ENCODE measurements around the gene OR10A4. TPM values are rescaled to one million over a fixed set of nuclear protein-coding genes. Genes with fewer than 3 reads are reported as not detected.

The OR10A4 gene
- total and polyA plus RNA-seq, 3 experiments from 2014 or later: not detected

GRCh38 chr11:6926208-6927029, 50.0 kb downstream of the OR10A4 start, which contains the start of gene ZNF215:
TSS of gene ZNF215 (plus strand) at chr11:6926426. CDS start at chr11:6932273, 5,847 bp downstream.
- H3K36me3 Mint-ChIP-seq: no peaks in the 10 kb centered on the region
- ChIA-PET CTCF (no interaction called here), POLR2A (no interaction called here)
- H3K4me3 Mint-ChIP-seq: peak within 1 kb of the TSS; percentile 29 to 83 (median 57)
- Histone ChIP-seq H3K4me1 (ENCODE audit: insufficient read depth, low read length) (no peaks in the 10 kb centered on the region), H3K4me3 (ENCODE audit: low read length) (peak within 1 kb of the TSS; percentile 48), H3K27ac (ENCODE audit: low read depth, low read length) (peak within 1 kb of the TSS; percentile 69), H3K36me3 (ENCODE audit: insufficient read depth, low read length) (no peaks in the 10 kb centered on the region), H3K27me3 (ENCODE audit: insufficient read depth, low read length, poor library complexity, severe bottlenecking) (peaks cover 13% of the 10 kb centered on the region), H3K9me3 (ENCODE audit: low read length) (no peaks in the 10 kb centered on the region)
- no peaks in the 10 kb centered on the region for H3K9me3 Mint-ChIP-seq
- H3K4me1 Mint-ChIP-seq: peaks cover 5 to 22% (median 16%) of the 10 kb centered on the region in 3 donors
- peak within 1 kb of the TSS in 3 of 8 donors; percentile 4 to 18 (median 4) for H3K27ac Mint-ChIP-seq
- peaks cover 33 to 56% of the 10 kb centered on the region in 2 donors for H3K27me3 Mint-ChIP-seq
- DNase-seq: peak in 1 of 5 donors; percentile 49

GRCh38 chr11:6927030-6927617, 50.7 kb downstream of the OR10A4 start:
- no peak for DNase-seq
- Mint-ChIP-seq H3K27me3 (peaks cover 28 to 53% of the 10 kb centered on the region in 2 donors), H3K36me3 (no peaks in the 10 kb centered on the region), H3K27ac (no peak overlapping the region), H3K9me3 (no peaks in the 10 kb centered on the region), H3K4me1 (peaks cover 5 to 22% (median 16%) of the 10 kb centered on the region in 3 donors), H3K4me3 (peak overlapping the region; percentile 19 to 83 (median 53))
- H3K9me3 ChIP-seq (ENCODE audit: low read length): no peaks in the 10 kb centered on the region
- H3K27me3 ChIP-seq (ENCODE audit: insufficient read depth, low read length, poor library complexity, severe bottlenecking): peaks cover 13% of the 10 kb centered on the region
- no peaks in the 10 kb centered on the region for H3K36me3 ChIP-seq (ENCODE audit: insufficient read depth, low read length)
- peak overlapping the region; percentile 69 for H3K27ac ChIP-seq (ENCODE audit: low read depth, low read length)
- POLR2A ChIA-PET: no interaction called here
- H3K4me3 ChIP-seq (ENCODE audit: low read length): peak overlapping the region; percentile 48
- H3K4me1 ChIP-seq (ENCODE audit: insufficient read depth, low read length): no peaks in the 10 kb centered on the region
- CTCF ChIA-PET: no interaction called here

Other genes starting within 250 kb of the OR10A4 start
- gene DCHS1, start 220.8 kb upstream of the OR10A4 start, total RNA-seq: under 1 TPM; 0.89 to 0.96 TPM
- 1.5 TPM for gene DCHS1, start 220.8 kb upstream of the OR10A4 start, polyA plus RNA-seq
- gene MRPL17, start 193.3 kb upstream of the OR10A4 start, total RNA-seq: 100 to 1,000 TPM; 124 to 129 TPM
- 24.3 TPM for gene MRPL17, start 193.3 kb upstream of the OR10A4 start, polyA plus RNA-seq
- gene OR2AG2, start 104.6 kb upstream of the OR10A4 start, total RNA-seq: not detected
- gene OR2AG2, start 104.6 kb upstream of the OR10A4 start, polyA plus RNA-seq: not detected
- not detected for gene OR2AG1, start 93.6 kb upstream of the OR10A4 start, total RNA-seq
- gene OR2AG1, start 93.6 kb upstream of the OR10A4 start, polyA plus RNA-seq: not detected
- not detected for gene OR6A2, start 76.9 kb upstream of the OR10A4 start, total RNA-seq
- not detected for gene OR6A2, start 76.9 kb upstream of the OR10A4 start, polyA plus RNA-seq
- gene OR10A5, start 30.9 kb upstream of the OR10A4 start, total RNA-seq: not detected
- gene OR10A5, start 30.9 kb upstream of the OR10A4 start, polyA plus RNA-seq: not detected
- not detected for gene OR10A2, start 13.6 kb upstream of the OR10A4 start, total RNA-seq
- gene OR10A2, start 13.6 kb upstream of the OR10A4 start, polyA plus RNA-seq: not detected
- gene OR2D2, start 15.9 kb downstream of the OR10A4 start, total RNA-seq: not detected
- gene OR2D2, start 15.9 kb downstream of the OR10A4 start, polyA plus RNA-seq: not detected
- gene OR2D3, start 44.4 kb downstream of the OR10A4 start, total RNA-seq: not detected
- gene OR2D3, start 44.4 kb downstream of the OR10A4 start, polyA plus RNA-seq: not detected
- under 1 TPM; 0.72 to 0.73 TPM for gene ZNF215, start 49.8 kb downstream of the OR10A4 start, total RNA-seq
- gene ZNF215, start 49.8 kb downstream of the OR10A4 start, polyA plus RNA-seq: not detected
- gene ZNF214, start 143.7 kb downstream of the OR10A4 start, total RNA-seq: not detected
- gene ZNF214, start 143.7 kb downstream of the OR10A4 start, polyA plus RNA-seq: not detected
- not detected for gene NLRP14, start 143.9 kb downstream of the OR10A4 start, total RNA-seq
- gene NLRP14, start 143.9 kb downstream of the OR10A4 start, polyA plus RNA-seq: not detected
- not detected for gene RBMXL2, start 212.4 kb downstream of the OR10A4 start, total RNA-seq
- not detected for gene RBMXL2, start 212.4 kb downstream of the OR10A4 start, polyA plus RNA-seq